GM21360 (cell line): ENCODE results near the gene MRPL38.
"Not testable (repeated sequence)": the region's sequence is repeated elsewhere in the genome, so short reads cannot be mapped to it uniquely, and the experiment has no call there.

Experiments
- ATAC-seq: cut with Tn5 transposase; IDR thresholded peaks from one replicate; pipeline ENCODE4 v1.9.1; 2021; ENCODE audit warnings: mild to moderate bottlenecking, moderate library complexity; ENCODE audit not compliant: unreplicated experiment

MRPL38 gene

DNA sequence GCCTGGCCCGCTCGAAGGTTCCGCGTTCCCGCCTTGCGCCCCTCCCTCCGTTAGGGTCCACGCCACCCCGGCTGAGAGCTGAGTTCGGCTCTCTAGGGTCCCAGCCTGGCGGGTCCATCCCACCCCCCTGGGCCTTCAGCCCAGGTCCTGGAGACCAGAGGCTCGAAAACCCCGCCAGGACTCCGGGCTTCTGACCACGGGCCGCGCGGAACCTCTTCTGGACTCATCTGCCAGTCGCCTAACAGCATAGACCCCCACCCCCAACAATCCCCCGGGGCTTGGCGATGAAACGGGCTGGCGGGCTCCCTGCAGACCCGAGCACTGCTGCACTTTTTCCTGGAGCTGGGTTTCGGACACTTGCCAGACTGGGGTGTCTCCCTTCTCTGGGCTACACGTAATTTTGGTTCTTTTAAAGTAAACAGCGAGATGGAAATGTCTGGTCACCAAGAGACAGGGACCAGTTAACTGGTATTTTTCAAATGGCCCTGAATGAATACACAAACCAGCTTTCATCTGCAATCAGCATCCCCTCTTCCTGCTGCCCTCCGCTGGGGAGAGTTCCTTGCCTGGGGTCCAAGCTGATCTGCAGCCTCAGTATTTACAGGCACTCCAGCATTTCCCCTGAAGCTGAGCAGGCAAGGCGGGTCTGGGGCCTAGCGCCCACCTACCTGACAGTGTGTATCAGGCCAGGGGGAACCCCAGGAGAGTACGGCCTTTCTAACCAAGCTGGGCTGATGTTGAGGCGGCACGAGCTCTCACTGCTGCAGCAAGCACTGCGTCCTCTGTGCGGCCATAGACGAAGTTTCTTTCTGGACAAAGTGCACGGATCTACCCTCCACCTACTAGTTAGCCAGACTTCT, 7.3 kb downstream of the MRPL38 start:
- ATAC-seq = peak; percentile 19

DNA sequence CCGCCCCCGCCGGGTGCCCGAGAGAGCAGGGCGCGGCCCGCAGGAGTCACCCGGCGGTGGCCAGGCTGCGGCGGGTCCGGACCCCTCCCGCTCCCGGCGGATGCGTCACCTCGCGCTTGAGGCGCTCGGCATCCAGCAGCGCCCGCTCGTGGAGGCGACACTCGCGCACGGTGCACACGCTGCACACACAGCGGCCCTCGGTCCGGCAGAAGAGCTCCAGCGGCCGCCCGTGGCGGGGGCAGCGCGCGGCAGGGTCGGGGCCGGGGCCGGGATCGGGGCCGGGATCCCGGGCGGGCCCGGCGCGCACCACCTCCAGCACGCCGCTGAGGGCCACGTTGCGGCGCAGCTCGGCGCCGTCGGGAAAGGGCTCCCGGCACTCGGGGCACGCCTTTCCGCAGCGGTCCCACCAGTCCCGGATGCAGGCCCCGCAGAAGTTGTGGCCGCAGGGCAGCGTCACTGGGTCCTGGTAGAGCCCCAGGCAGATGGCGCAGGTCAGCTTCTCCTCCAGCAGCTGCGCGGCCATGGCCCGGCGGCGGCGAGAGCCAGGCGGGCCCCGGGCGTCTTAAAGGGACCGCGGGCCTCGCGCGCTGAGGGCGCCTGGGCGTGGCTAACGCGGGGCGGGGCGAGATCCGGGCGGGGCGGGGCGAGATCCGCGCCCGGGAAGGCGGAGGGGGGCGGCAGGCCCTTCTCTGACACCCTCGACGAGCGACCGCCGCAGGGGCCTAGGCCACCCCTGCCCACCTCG, 8.1 kb downstream of the MRPL38 start, which contains the start of gene TRIM65:
Gene TRIM65 (minus strand): TSS at position 537 of the 745 bp plus-strand sequence. CDS start 14 bp downstream, at position 523.
- ATAC-seq = peak; percentile 38

DNA sequence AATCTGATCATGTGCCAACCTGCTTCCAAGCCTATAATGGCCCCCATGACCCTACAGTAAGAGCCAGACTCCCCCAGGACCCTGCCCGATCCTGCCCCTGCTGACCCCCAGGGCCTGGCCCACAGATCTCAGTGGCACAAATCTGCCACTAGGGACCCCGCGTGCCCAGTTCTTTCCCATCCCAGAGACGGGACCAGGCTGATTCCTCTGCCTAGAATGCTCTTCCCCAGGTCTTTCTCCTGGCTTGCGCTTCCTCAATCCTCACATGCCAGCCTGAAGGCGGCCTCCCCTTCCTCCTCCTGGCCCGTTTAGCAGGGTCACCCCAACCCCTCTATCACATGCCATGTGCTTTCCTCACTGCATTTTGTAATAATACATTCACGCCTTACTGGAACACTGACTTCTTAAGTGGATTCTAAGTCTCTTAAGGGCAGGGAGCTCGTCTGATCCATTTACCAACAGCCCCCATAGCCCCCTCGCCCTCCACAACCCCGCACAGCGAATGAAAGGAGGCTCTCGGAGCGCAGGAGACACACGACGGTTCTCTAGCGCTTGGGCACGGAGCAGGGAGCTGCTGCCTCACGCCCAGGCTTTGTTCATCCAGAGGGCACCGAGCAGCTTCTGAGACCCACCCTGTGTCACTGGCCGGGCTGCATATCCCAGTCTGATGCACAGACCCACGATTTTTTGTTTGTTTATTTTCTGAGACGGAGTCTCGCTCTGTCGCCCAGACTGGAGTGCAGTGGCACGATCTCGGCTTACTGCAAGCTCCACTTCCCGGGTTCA, 9.1 kb downstream of the MRPL38 start:
- ATAC-seq = no peak

DNA sequence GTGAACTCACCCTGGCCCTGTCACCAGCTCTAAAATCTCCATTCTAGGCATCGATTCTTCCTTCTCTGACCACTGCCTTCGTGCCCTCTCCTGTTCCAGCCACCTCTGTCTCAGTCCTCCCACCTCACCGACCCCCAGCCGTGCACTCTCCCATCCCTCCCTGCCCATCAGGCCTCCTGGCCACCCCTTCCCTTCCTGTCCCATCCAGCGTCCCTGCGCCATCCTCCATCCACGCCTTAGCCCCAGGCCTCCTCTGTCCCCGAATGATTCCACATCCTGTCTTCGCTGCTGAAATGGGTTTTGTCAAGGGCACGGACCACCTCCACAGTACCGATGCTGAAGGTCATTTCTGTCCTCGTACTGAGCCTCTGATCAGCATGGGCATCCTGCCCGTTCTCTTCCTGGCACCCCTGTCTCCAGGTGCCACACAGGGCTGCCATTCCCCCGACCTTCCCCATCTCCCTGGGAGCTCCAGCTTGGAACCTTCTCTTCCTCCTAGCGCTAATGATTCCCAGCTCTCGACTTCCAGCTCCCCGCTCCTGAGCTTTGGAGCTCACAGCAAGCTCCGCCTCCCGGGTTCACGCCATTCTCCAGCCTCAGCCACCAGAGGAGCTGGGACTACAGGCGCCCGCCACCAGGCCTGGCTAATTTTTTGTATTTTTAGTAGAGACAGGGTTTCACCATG, 10.5 kb downstream of the MRPL38 start:
- no peak for ATAC-seq

DNA sequence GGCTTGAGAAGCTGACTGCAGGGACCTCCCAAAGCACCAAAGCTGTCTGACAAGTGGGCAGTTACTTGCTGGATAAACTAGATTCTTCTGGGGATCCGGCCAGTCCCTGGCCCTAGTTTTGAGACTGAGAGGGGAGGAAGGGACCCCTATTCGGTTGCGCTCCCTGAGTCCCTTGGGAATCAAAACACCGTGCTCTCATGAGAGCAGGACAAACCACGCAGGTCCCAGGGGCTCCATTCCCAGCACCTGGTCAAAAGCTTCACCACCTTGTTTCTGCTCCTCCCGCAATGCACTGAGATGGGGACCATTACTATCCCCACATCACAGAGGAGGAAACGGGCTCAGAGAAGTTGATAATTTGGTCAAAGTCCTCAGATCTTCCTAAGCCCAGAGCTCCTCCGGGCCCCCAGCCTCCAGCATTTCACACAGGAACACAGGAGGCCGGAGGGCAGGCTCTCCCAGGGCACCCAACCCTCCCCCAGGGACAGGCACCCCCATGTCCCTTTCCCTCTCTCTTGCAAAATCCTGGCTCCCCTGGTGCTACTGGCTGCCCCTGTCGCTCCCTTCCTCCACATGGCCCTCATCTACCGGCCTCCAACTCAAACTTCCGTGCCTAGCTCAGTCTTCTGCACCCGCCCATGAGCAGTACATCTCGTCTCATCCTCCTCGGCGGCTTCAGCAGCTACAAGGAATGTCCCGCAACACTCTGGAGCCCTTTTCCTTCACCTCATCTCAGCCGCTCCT, 11.2 kb downstream of the MRPL38 start:
- no peak for ATAC-seq

DNA sequence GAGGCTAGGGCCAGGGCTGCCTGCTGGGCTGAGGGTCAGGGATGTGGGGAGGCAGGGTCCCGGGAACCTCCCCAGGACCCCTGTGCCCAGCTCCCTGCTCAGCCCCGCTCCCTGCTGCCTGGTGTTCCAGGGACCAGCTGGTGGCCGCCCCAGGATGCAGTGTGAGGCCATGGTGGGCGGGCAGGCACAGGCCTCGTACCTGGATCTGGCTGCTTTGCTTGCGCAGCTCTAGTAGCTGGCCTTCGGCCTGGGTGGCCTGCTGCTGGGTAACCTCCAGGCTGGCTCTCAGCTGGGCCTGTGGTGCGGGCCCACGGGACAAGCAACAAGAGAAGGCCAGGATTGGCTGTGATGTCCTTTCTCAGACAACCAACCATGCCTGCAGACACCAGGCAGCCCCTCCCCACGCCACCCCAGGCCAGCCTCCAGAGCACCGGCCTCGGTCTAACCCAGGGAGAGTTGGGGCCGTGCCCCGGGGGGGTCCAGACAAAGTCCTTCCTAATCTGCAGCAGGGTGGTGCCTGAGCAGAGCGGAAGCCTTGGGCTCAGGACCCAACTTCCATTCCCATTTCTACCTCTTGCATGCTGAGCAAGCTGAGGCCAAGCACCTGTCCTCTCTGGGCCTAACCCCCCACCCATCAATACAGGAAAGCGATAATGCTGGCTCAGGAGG, 12.0 kb downstream of the MRPL38 start:
- ATAC-seq = no peak

DNA sequence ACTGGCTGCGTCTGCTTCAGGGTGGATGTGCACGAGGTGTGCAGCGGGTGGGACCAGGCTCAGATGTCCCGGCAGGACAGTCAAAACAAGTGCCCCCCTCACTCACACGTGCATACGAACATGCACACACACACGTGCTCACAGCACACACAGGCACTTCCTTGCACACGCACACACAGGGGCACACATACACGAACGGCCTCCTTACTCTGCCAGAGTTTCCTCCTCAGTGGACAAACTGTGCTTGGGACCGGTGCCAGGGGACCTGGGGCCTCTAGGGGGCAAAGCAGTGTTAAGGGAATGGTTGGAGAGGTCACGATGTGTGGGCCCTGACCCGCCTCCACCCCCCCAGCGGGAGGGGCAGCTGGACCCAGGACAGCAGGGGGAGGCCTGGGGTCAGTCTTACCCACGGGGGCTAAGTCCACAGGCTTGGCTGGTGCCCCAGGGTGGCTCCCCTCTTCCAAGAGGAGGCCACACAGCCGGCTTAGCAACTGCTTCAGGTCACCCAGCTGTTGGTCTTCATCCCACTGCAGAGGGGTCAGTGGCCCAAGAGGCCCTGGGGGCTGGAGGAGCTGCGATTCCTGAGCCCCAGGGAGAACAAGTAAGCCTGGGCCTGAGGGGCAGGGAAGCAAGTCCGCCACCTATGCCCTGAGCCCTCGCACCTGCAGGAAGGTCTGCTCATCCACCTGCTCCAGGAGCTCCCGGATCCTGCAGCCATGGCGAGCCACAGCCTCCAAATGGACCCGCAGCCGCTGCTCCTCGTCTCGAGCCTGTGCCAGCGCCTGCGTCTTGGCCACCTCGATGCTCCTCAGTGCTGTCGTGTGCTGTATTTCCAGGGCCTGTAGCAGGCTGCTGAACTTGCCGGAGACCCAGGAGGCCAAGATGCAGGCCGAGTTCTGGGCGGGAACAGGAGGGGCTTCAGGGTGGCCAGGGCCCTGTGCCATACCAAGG, 12.8 kb downstream of the MRPL38 start:
- no peak for ATAC-seq

DNA sequence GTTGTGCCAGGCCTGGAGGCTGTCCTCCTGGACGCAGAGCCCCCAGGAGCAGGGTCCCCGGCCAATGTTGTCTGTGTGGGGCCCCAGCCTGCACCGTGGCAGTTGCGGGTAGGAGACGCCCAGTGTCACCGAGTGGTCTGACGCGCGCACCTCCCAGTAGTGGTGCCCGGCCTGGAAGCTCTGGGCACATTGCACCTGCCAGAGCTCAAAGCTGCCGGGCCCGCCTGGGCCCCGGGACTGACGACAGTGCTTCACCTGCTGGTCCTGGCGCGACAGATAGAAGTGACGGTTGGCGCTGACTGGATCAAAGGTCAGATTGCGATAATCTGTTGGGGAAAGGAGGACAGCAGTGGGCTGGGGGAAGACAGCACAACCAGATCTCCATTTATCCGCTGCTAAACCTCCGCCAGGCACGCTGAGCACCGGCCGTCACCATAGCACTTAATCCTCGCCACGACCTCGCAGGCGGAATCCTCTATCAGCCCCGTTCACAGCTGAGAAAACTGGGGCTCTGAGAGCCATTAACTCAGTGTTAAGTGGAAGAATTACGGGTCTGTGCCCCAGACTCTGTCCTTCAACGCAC, 13.6 kb downstream of the MRPL38 start:
- no peak for ATAC-seq

DNA sequence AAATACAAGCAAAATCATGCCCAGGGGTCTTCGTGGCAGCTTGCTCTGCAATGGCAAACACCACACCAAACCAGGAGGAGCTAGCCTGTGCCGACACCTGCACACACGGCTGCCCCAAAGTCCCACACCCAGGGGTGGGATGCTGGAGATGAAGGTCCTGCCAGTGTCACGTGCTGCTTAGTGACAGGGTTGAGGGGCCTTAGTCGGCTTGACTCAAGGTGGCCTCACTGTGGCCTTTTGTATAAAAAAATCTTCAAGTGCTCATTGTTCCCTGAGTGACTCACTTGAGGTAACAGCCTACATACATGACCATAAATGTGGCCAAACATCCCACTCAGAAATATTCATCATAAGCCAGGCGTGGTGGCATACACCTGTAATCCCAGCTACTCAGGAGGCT, 15.2 kb downstream of the MRPL38 start:
- no peak for ATAC-seq

DNA sequence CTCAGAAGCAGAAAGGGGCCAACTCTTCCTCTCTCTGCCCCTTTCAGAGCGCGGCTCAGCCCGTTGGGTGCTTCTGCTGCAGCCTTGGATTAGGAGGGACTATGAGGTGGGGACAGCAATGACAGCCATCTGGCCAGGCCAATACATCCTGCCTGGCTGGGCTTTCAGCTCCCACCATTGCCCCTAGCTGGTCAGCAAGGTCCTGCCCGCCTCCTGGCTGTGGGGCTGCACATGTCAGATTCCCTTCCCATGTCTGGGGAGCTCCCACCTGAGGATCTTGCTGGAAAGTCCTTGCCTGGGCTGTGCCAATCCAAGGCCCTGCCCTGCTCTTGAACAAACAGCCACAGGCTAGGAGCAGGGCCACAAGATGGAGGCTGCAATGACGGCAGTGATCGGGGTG, 16.2 kb downstream of the MRPL38 start:
- no peak for ATAC-seq

DNA sequence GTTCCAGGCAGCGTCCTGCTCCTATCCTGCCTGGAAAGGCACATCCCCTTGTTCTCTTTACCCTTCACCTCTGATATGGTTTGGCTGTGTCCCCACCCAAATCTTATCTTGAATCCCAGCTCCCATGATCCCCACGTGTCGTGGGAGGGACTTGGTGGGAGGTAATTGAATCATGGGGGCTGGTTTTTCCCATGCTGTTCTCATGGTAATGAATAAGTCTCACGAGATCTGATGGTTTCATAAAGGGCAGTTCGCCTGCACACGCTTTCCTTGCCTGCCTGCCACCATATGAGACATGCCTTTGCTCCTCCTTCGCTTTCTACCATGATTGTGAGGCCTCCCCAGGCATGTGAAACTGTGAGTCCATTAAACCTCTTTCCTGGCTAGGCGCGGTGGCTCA, 18.8 kb downstream of the MRPL38 start:
- ATAC-seq = not testable (repeated sequence)

DNA sequence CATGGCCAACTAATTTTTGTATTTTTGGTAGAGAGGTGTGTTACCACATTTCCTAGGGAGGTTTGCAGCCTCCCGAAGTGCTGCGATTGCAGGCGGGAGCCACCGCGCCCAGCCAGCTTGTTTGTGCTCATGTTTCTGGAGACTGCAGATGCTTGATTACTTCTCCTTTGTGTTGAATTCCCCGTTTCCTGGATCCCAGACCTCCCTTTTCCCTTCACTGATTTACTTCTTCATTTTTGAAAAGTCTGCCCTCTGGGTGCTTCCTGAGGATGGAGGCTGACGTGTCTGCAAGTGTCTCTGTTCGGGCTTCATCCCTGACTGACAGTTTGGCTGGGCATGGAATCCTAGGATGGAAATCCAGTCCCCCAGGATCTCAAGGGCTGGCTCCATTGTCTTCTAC, 19.3 kb downstream of the MRPL38 start:
- no peak for ATAC-seq

DNA sequence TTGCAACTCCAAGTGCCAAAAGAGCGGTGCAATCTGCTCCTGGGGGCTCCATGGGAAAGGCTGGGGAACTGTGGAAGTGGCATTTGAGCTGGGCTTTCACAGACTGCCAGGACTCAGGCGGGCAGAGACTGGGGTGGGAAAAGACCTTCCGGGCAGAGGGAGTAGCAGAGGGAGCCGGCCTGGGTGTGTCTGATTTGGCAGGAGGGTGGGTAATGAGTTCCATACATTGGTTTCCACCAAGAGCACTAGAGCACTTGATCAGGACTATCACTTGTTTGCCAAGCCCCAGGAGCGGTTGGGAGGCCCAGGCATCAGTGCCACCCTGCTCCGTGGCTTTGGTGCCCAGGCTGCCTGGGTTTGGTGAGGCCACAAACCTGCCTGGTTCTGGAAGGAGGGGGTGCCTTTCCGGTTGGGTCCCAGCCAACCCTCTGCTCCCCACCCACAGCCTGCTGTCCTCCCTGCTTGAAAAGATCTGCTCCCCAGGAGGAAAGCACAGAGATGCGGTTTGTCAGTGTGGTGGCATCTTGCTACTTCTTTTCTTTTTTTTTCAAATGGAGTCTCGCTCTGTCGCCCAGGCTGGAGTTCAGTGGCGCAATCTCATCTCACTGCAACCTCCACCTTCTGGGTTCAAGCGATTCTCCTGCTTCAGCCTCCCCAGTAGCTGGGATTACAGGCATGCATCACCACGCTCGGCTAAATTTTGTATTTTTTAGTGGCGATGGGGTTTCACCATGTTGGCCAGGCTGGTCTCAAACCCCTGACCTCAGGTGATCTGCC, 22.8 kb downstream of the MRPL38 start:
- ATAC-seq = no peak

DNA sequence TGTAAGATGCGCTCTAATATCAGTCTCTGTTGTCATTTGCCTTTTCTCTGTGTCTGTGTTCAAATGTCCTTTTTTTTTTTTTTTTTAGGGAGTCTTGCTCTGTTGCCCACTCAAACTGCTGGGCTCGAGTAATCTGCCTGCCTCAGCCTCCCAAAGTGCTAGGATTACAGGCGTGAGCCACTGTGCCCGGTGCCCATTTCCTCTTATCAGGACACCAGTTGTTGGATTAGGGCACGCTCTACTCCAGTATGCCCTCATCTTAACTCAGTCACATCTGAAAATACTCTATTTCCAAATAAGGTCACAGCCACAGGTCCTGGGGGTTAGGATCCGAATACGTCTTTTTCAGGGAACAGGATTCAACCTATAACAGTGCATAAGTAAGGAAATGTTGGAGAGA, 24.4 kb downstream of the MRPL38 start:
- no peak for ATAC-seq

DNA sequence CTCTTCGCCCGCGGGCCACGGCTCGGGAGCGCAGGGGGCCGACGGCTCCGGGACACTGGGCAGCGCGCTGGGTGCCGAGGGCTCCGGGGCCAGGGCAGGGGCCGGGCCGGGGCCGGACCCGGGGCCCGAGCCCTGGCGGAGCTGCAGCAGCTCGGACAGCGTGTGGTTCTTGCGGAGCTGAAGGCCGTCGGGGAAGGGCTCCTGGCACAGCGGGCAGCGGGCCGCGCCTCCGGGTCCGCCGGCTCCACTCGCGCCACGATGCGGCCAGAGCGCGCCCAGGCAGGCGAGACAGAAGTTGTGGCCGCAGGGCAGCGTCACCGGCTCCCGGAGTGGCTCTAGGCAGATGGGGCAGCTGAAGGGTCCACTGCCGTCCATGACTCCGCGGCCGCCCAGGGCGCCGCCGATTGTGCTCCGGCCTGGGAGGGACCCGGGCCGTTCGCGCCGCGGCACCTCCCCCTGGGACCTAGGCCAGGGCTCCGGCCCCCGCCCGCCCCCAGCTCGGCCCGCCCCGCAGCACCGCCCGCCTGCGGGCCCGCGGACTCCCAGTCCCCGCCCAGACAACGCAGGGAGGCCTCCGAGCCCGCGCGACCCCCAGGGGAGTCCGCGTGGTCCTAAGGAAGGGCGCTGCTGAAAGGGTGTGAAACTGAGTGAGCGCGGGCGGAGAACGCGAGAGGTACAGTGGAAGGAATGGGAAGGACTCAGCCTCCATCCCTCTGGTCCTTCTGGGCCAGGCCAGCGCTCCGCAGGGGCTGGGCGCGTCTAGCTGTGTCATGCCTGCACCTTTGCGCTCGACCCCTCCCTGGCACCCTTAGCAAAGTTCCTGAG, 26.3 kb downstream of the MRPL38 start, which contains the start of gene TRIM47:
Gene TRIM47 (minus strand): TSS at position 408 of the 825 bp plus-strand sequence. CDS start 33 bp downstream, at position 375.
- no peak for ATAC-seq

DNA sequence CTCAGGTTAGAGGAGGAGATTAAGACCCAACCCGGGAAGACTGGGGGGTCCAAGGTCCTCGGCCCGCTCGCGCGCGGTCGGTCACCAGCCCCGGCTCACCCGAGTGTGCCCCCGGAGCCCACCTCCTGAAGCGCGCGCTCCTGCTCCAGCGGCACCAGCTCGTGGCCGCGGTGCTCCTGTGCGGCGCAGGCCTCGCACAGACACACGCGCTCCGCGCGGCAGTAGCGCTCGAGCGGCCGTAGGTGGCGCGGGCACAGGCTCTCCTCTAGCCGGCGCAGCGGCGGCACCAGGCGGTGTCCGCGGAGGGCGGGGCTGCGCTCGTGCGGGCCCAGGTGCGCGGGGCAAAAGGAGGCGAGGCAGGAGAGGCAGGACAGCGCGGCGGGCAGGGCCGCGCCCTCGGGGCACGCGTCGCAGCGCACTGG, 26.9 kb downstream of the MRPL38 start:
- no peak for ATAC-seq
